GM12878 (cell line): ENCODE measurements around the gene BEST2. TPM values are rescaled to one million over a fixed set of nuclear protein-coding genes. Genes with fewer than 3 reads are reported as not detected.

Experiments
- ATAC-seq: fragments of 200-7000 bp; cut with Tn5 transposase; 3 replicates; pipeline ENCODE4 v1.9.1; 2020; ENCODE audit warnings: mild to moderate bottlenecking, moderate library complexity
- BruUV-seq: library from RNA; stranded (reverse); fragments of 400-500 nt; replicated peaks from 2 replicates; lab custom pipeline; 2021; lab: Mats Ljungman, UMichigan
- CTCF ChIA-PET: fragments of 300-600 bp; sonication (Branson Sonifier 250); formaldehyde crosslinking; extraction: SDS; loops from one replicate; lab custom pipeline; 2021; ENCODE audit warnings: inconsistent platforms; lab: Yijun Ruan, JAX
- POLR2A ChIA-PET: fragments of 350-600 bp; formaldehyde crosslinking; extraction: SDS; loops from one replicate; lab custom pipeline; 2021; ENCODE audit warnings: inconsistent platforms; lab: Charles Lee
- RAD21 ChIA-PET: fragments of 300-600 bp; sonication (Branson Sonifier 250); formaldehyde crosslinking; loops from one replicate; lab custom pipeline; 2023; ENCODE audit warnings: antibody characterized with exemption; ENCODE audit not compliant: unreplicated experiment; lab: Charles Lee
- SMC1A ChIA-PET: fragments of 300-600 bp; sonication (Branson Sonifier 250); formaldehyde crosslinking; loops from one replicate; lab custom pipeline; 2023; ENCODE audit not compliant: unreplicated experiment, uncharacterized antibody; lab: Charles Lee
- DNase-seq: peaks from one replicate; pipeline ENCODE4 v3.0.0-alpha.2; 2011; ENCODE audit warnings: low read depth, low spot score
- FAIRE-seq: peaks from 3 replicates; lab custom pipeline; 2011; peaks lifted over from hg19 to GRCh38; lab: Jason Lieb, UNC
- H2AFZ ChIP-seq: 2 replicates; pipeline ENCODE4 v1.6.0; 2011; ENCODE audit warnings: low read depth, low read length, control low read depth; ENCODE audit not compliant: control insufficient read depth
- H3K27ac ChIP-seq: 2 replicates; pipeline ENCODE4 v1.5.1; 2011; ENCODE audit warnings: control low read depth; ENCODE audit not compliant: control insufficient read depth, insufficient read depth
- H3K27me3 ChIP-seq, 2 experiments: replicated peaks in 1 of 2; 2 replicates each; pipeline versions ENCODE4 v1.6.0 to v1.6.1; 2011; ENCODE audit warnings: low read length in 1 of 2; ENCODE audit not compliant: control insufficient read depth in 2 of 2, insufficient read depth in 2 of 2
- H3K36me3 ChIP-seq, 2 experiments: 2 replicates each; pipeline ENCODE4 v1.5.1; 2011; ENCODE audit warnings: low read length in 1 of 2; ENCODE audit not compliant: control insufficient read depth in 2 of 2, insufficient read depth in 2 of 2
- H3K4me1 ChIP-seq: 2 replicates; pipeline ENCODE4 v1.6.1; 2011; ENCODE audit warnings: mild to moderate bottlenecking, low read length, moderate library complexity, mixed read lengths; ENCODE audit not compliant: control insufficient read depth, insufficient read depth
- H3K4me2 ChIP-seq: 2 replicates; pipeline ENCODE4 v1.6.0; 2011; ENCODE audit warnings: control low read depth; ENCODE audit not compliant: control insufficient read depth, insufficient read depth
- H3K4me3 ChIP-seq: fragments of 200-600 bp; sonication (generic); 2 replicates; pipeline ENCODE4 v1.5.1; 2016
- H3K79me2 ChIP-seq: 2 replicates; pipeline ENCODE4 v1.6.0; 2011; ENCODE audit warnings: low read length; ENCODE audit not compliant: control insufficient read depth, insufficient read depth
- H3K9ac ChIP-seq: 2 replicates; pipeline ENCODE4 v1.8.0; 2011; ENCODE audit warnings: low read length, control low read depth, mixed read lengths; ENCODE audit not compliant: control insufficient read depth, insufficient read depth
- H3K9me3 ChIP-seq: replicated peaks from 3 replicates; pipeline ENCODE4 v1.5.1; 2011; ENCODE audit warnings: mild to moderate bottlenecking, low read length; ENCODE audit not compliant: control insufficient read depth, insufficient read depth
- H4K20me1 ChIP-seq: 2 replicates; pipeline ENCODE4 v1.6.0; 2011; ENCODE audit not compliant: control insufficient read depth, insufficient read depth
- CEBPZ ChIP-seq: fragments of 150-350 bp; IDR thresholded peaks from 2 replicates; pipeline ENCODE4 v1.6.1; 2016; ENCODE audit warnings: low read depth, low read length
- IRF5 ChIP-seq: fragments of 450-650 bp; IDR thresholded peaks from 2 replicates; pipeline ENCODE4 v1.6.1; 2017; ENCODE audit warnings: borderline replicate concordance
- NFIC ChIP-seq: IDR thresholded peaks from 2 replicates; pipeline ENCODE4 v1.6.1; 2012; ENCODE audit warnings: low read depth, mild to moderate bottlenecking, inconsistent platforms, low read length, moderate library complexity
- SMAD5 ChIP-seq: IDR thresholded peaks from 2 replicates; pipeline ENCODE4 v1.6.1; 2016; ENCODE audit warnings: antibody characterized with exemption, low read depth
- ZBTB40 ChIP-seq: fragments of 450-650 bp; IDR thresholded peaks from 2 replicates; pipeline ENCODE4 v1.6.1; 2016; ENCODE audit warnings: mild to moderate bottlenecking, moderate library complexity, borderline replicate concordance
- ZNF687 ChIP-seq: fragments of 450-650 bp; IDR thresholded peaks from 2 replicates; pipeline ENCODE4 v1.6.1; 2017; ENCODE audit warnings: mild to moderate bottlenecking, moderate library complexity
- WGBS: methylation state at CpG from one replicate; pipeline ENCODE4 v1.1.6; 2016; ENCODE audit warnings: low lambda C conversion rate; ENCODE audit not compliant: insufficient replicate concordance, insufficient coverage; ENCODE audit errors: missing lambda C conversion rate; 5-methylcytosine and 5-hydroxymethylcytosine counted together
- in situ Hi-C: fragments of 300-500 bp; cut with MboI; formaldehyde crosslinking; loops from 9 replicates; pipeline ENCODE4 v1.14.3; 2018; ENCODE audit warnings: mixed read lengths
- intact Hi-C: fragments of 100-400 bp; cut with micrococcal nuclease; formaldehyde crosslinking; loops from one replicate; pipeline ENCODE4 v1.14.2; 2022; ENCODE audit not compliant: unreplicated experiment
- polyA plus RNA-seq, 11 experiments: library from polyadenylated mRNA; depleted of rRNA in 4 of 11; unstranded in 6 of 11; stranded (reverse) in 5 of 11; fragments of >200 nt; fragmentation: Nextera tagmentation in 4 of 11; fragmentation: Illumina TruSeq in 1 of 11; extraction: Ambion mirVana in 4 of 11; extraction: Trizol in 1 of 11; gene quantifications; 1 replicate in 1 of 11; 2 replicates in 10 of 11; pipeline versions ENCODE4 v1.2.1 to v1.2.3, GENCODE V29; 2011 to 2016; ENCODE audit warnings: inconsistent platforms in 2 of 11, missing spikeins in 2 of 11, low read depth in 1 of 11
- total RNA-seq, 4 experiments: library from RNA; depleted of rRNA in 3 of 4; stranded (reverse); fragments of >200 nt in 3 of 4; fragmentation: Illumina TruSeq in 1 of 4; extraction: Trizol in 1 of 4; gene quantifications; 2 replicates each; pipeline versions ENCODE4 v1.2.1 to v1.2.3, GENCODE V29; 2013 to 2021

BEST2 gene
- total and polyA plus RNA-seq, 10 of the 15 experiments (the other 5 are each of a cell fraction or from before 2014, with no cell fraction given), result not detected

- BruUV-seq, result TSS peak; percentile 95
- intact Hi-C loops (no loop called here), in situ Hi-C loops (no loop called here)
- RAD21 ChIA-PET, result interaction anchor here (0.6 to 3.3 kb wide), 5 partner anchors 12 to 1346 kb away, joined by 3 to 31 read pairs (median 4); partner anchors contain the start of genes TRIR and ZNF20
- Histone ChIP-seq H3K4me3 (peak overlapping the region; percentile 91), H3K27me3 (no peaks in the 10 kb centered on the region), H3K79me2 (peaks cover 51% of the 10 kb centered on the region), H3K4me2 (peak overlapping the region; percentile 90), H2AFZ (peak overlapping the region; percentile 98), H3K27ac (peak overlapping the region; percentile 81), H3K9ac (peak overlapping the region; percentile 81), H4K20me1 (no peaks in the 10 kb centered on the region; the same call in 1 of the 2 replicates), H3K9me3 (no peaks in the 10 kb centered on the region), H3K4me1 (peaks cover 8% of the 10 kb centered on the region; the same call in 1 of the 2 replicates), H3K36me3 (peaks cover 9% of the 10 kb centered on the region in 2 experiments)
- POLR2A ChIA-PET, result interaction anchor here (0.7 to 6.8 kb wide), 11 partner anchors 11 to 209 kb away, joined by 3 to 58 read pairs (median 4); partner anchors contain the start of genes FBXW9, GET3, MAN2B1 and TRIR
- FAIRE-seq (peak; percentile 99), ATAC-seq (peak; percentile 87), DNase-seq (peak; percentile 81)
- WGBS, result 2% methylated on average over 25 of the region's 32 CpGs
- SMC1A ChIA-PET, result interaction anchor here (1.0 to 5.1 kb wide), 5 partner anchors 11 to 44 kb away, joined by 3 to 28 read pairs (median 6); partner anchors contain the start of genes GET3 and TRIR
- CTCF ChIA-PET, result interaction anchor here (0.6 to 5.4 kb wide), 18 partner anchors 10 to 1684 kb away, joined by 3 to 30 read pairs (median 4); partner anchors contain the start of genes GET3 and TRIR
- no peak for TF ChIP-seq CEBPZ
- TF ChIP-seq ZNF687, result peak; percentile 23; the same call in 1 of the 2 replicates
- TF ChIP-seq NFIC, result 0 out of 2 replicates have a peak, but pooled peaks have one; percentile 43
- TF ChIP-seq SMAD5, result peak; percentile 51; the same call in 1 of the 2 replicates
- TF ChIP-seq IRF5, result no peak
- TF ChIP-seq ZBTB40, result peak; percentile 84; the same call in 1 of the 2 replicates
Observed at GRCh38 chr19:12722566-12723380, 28.8 kb upstream of the BEST2 start.
